Activated T-helper 1 cell treated with anti-CD3 and anti-CD28 coated beads, Interleukin-2, amount 50 U/mL, for 16 hours (primary cell): Measurements from ENCODE around the gene MARCHF6.
A peak's percentile ranks its signal among the peaks of the same experiment; 100 is the strongest.
"Not testable (repeated sequence)": the region's sequence is repeated elsewhere in the genome, so short reads cannot be mapped to it uniquely, and the experiment has no call there.

Experiments
- DNase-seq, 2 donors: peaks; one replicate each; pipeline ENCODE4 v3.0.0-alpha.2; 2020; ENCODE audit warnings: low read depth in 1 of 2, low spot score in 1 of 2

MARCHF6 gene

DNA sequence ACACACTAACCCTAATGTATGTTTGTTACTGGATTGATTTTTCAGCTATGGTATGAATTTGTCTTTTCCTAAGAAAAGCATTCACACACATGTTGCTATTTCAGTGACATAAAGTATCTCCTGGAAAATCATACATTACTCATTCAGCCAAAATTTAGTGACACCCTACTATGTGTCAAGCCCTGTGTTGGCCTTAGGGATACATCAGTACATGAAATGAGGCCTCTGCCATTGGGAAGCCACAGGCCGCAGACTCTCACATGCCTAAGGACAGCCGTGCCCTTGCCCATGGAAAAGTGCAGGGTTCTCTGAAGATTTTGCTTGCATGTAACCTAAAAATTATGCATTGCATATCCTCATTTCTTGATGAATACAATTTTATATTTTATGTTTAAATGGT is 5.2 kb upstream of the MARCHF6 start:
- DNase-seq, result no peak

GRCh38 chr5:10351199-10351905 is 2.1 kb upstream of the MARCHF6 start:
- no peak for DNase-seq

GRCh38 chr5:10351919-10352318 is 1.6 kb upstream of the MARCHF6 start:
- no peak for DNase-seq

DNA sequence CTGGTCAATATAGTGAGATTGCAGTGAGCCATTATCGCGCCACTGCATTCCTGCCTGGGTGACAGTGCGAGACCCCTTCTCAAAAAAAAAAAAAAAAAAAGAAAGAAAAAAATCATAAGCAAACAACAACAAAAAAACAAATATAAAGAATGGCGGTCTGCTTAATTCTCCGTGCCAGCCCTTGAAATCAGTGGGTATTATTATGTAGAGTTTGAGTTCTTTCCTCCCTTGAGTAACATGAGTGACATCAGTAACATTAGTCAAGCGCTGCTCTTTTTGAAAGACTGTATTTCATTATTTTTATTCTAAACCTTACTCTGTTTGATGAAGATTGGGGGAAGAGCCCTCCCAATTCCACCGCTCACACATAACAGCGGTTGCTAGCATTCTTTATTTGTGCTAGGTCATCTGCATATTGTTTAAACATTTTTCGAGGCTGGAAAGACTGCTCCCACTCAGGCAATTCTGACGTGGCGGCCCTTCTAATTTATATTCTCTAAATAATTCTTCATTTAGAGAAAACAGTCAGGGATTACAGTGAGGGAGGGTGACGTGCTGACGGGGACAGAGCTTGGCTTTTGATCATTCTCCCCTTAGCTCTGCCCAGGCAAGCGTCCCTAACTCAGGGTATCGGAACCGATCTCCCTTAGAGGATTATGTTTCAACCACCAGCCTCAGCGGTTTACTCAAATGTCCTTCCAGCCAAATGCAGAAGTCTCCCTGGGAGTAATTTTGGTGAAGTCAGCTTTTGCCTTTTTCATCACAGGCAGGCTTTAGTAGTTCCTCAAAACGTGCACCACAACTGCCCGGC is 860 bp upstream of the MARCHF6 start:
- DNase-seq, result no peak

DNA sequence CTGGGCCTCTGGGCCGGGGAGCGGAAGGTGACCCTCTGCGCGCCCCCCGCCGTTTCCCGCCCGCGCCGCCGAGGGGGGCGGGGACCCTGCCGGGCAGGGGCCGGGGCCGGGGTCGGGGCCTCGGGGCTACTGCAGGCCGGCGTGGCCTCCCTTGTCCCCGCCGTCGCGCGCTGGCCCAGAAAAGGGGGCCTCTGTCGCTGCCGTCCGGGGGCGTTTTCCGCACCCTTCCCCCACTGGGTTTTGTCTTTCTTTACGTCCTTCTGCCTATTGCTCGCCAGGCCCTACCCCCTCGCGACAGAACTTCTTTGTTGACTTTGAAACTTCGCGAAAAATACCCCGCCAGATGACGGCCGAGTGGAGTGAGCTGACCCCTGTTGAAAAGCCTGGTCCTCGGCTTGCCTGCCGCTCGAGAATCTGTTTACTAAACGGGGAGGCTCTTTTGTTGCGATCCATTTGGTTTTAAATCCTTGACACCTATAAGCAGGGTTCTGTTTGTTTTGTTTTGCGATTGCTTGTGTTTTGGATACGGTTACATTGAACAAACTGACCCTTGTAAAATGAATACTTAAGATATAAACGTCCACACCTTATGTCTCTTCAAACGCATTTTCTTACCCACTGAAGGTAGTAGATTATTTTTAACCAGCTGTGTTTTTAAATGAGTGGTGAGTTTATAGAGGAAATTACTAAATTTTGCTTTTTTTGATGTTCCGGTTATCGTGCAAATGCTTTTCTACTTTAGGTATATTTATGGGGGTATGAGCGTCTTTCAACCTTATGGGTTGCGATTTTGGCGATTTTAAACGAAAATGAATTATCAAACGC is 765 bp downstream of the MARCHF6 start:
- peak in 1 of 2 donors; percentile 30 for DNase-seq

GRCh38 chr5:10355071-10355889 is 1.8 kb downstream of the MARCHF6 start:
- no peak for DNase-seq

DNA sequence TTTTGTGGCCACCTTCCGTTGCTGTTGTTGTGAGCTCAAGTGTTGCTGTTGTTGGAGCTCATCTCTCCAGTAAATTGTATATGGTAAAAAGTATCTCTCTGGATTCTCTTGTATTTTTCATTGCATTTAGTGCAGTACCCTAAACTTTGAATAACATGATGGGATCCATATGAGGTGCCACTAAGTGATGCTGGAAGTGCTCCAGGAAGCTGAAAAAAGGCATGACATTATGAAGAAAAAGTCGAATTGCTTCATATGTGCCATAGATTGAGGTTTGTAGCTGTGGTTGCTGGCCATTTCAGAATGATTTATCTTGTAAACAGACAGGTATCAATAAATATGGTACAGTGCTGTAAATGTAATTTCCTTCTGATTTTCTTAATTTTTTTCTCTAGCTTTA is 5.5 kb downstream of the MARCHF6 start:
- no peak for DNase-seq

DNA sequence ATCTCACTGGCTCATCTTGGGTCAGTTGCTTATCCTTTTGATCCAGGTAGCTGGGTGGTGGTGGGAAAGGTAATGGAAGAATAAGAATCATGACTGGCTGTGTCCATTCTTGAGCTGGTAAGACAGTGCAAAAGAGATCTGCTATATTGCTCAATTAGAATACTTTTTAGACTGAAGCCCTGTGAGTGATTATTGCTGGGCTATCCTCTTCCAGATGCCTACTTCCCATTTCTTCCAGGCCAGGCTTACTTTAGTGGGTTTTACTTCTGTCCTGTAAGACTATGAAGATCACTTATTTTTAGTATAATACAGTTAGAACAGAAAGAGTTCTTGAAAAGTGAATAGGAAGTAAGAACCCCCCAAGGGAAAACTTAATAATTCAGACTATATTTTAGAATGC is 7.2 kb downstream of the MARCHF6 start:
- no peak for DNase-seq

DNA sequence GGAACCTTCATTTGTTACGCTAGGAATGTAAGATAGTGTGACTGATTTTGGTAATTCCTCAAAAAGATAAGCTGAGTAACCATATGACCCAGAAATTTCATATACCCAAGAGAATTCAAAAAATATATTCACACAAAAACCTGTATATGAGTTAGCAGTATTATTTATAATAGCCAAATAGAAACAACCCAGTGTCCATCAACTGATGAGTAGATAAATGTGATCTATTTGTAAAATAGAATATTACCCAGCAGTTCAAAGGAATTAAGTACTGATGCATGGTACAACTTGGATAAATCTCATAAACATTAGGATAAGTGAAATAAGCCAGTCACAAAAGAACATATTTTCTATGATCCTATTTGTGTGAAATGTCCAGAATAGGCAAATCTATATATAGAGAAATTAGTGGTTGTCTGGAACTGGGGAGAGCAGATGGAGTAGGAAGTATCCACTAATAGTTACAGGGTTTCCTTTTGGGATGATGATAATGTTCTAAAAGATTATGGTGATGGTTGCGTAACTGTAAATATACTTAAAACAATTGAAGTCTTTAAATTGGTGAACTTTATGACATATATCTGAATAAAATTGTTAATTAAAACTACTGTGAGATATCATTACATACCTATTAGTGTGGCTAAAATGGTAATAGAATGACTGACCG is 10.2 kb downstream of the MARCHF6 start:
- no peak for DNase-seq

GRCh38 chr5:10364186-10364689 is 10.7 kb downstream of the MARCHF6 start:
- DNase-seq, result no peak

DNA sequence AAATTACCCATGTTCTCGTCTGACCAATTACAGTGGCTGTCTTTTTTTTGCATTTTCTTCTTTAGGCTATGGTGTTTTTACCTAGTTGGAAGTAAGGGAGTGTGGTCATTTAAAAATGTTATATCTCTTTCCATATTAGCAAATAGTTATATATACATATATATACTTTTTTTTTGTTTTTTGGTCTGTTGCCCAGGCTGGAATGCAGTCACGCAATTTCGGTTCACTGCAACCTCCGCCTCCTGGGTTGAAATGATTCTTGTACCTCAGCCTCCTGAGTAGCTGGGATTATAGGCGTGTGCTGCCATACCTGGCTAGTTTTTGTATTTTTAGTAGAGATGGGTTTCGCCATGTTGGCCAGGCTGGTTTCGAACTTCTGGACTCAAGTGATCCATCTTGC is 12.3 kb downstream of the MARCHF6 start:
- DNase-seq, result no peak

DNA sequence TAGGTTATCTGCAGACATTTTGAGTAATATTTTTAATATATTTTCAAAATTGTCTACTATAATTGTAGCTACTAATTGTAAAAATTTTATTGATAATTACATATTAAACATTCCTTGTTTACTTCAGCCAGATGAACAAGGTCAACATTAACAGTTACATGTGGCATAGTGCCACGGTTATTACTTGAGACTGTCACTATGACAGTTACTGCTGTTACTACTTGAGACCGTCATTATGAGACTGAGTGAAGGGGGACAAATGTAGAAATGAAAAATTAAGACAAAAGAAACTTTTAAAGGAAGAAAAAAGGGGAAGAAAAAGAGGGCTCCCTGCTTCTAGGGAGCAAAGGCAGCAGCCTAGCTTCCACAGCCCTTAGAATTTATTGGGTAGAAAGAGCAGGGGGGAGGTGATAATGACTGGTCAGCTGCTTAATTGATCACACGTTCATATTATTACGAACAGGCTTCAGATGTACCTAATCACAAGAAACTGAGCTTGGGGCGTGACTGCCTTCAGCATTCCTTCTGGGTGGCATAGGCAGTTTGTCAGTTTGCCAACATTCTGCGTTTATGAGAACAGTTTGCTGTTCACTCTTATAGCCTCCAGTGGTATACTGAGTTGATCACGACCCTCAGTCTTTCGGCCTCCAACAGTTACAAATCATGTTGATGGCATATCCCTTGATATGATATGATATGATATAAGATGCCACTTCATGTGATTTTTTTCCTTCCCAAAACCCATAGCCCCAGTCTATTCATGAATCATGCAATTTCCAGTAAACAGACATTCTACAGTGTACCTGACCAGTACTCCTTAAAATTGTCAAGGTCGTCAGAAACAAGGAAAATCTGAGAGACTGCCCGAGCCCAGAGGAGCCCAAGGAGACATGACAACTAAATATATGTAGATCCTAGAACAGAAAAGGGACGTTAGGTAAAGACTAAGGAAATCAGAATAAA is 13.1 kb downstream of the MARCHF6 start:
- no peak for DNase-seq

DNA sequence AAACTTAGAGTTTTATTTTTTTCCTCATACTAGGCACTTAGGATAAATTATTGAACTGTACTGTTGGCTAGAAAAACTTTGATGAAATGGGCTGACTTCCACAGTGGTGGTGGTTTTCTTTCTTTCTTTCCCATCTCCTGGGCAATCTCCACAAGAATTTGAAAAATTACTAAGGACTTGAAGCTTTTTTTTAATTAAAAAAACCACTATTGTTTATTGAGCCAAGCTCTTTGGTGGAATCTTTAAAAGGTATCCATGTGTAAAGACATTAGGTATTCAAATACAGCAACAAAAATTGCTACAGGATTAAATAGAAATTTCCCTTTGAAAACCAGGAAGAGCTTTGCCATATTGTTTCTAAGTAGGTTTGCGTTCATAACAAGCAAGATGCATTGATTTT is 14.1 kb downstream of the MARCHF6 start:
- no peak for DNase-seq

- DNase-seq, result no peak
These were observed 17.4 kb downstream of the MARCHF6 start for GRCh38 chr5:10370931-10371330.

DNA sequence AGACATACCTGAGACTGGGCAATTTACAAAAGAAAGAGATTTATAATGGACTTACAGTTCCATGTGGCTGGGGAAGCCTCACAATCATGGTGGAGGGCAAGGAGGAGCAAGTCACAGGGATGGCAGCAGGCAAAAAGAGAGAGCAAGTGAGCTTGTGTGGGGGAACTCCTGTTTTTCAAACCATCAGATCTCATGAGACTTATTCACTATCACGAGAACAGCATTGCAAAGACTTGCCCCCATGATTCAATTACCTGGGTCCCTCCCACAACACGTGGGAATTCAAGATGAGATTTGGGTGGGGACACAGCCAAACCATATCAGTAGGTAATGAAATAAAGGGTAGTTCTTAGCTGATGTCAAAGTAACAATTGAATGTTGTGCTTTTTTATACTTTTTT is 17.9 kb downstream of the MARCHF6 start:
- DNase-seq, result not testable (repeated sequence)

DNA sequence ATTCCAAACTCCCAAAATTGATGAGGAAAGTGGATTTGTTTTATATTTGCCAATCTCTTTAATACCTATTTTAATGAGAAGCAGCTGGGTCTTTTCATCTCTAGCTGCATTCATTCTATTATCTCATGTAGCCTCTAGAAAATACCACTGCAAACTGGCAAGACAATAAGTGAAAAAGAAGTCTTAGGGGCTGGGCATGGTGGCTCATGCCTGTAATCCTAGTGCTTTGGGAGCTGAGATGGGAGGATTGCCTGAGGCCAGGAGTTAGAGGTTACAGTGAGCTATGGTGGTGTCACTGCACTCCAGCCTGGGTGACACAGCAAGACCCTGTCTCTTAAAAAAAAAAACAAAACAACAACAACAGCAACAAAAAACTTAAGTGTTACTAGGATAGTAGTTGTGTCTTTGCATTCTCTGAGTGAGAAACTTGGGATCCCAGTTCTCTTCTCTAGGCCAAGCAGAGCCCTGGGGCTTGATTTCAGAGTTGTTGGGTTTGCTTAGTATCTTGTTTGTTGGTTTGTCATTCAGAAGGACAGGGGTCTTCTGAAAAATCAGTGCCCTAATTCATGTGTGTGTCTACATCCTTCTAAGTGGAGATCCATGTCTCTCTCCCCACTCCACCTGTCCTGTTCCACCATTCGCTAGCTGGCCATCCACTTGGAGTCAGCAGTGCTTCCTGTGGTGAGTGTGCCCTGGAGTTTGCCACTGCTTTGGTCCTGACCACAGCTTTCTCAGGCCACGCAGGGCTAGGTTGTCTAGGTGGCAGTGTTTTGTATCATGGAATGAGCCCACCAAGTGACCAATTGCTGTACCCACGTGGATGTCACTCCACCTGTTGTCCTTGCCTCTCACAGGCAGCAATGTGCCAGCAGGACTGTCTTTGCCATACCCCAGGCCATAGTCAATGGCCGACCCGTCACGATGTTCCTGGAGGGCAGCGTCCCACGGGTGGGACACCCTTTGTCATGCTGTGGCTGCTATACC is 19.5 kb downstream of the MARCHF6 start:
- DNase-seq, result no peak

DNA sequence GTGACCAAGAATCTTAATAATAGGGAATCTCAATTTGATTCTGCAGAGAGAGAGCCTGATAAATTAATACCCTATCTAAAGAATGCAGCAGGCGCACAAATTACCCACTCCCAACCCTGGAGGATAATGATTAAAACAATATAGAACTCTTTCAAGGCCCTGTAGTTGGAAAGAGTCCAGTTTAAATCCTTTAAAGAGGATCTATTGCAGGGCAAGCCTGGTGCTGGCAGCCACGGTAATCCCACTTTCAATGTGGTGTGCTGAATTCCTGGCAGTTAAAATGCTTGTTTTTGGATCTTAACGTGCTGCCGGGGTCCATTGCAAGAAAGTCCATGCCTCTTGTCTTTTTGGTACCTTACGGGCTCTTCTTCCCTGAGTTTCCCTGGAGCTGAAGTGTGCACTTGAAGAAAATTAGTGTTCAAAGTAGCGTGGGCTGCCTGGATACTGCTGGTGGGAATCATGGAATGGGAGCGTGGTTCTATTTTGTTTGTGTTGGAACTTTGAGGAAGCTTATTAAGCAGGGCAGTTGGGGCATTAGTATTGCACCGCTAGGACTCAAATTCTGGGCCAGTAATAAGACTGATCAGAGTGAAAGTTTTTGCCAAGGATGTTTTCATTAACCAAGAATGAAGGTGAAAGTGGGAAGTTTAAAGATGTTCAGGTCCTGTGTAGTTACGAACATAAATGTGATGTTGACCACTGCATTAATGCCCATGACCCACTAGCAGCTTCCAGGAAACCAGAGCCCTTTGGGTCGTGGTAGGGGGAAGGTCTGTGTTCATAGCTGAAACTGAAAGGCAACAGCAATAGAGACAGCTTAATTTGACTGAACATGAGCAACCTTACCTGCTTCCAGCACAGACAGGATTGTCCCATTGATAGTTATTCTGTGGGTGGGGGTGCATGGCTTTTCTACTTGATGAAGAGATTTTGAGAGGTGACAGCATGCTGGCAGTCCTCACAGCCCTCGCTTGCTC is 20.8 kb downstream of the MARCHF6 start:
- DNase-seq, result no peak
